Activated CD4-positive, CD25-positive, alpha-beta regulatory T cell treated with anti-CD3 and anti-CD28 coated beads, Interleukin-2, amount 50 U/mL, for 16 hours (primary cell): Measurements from ENCODE around the gene FOXP2.
"Not testable (repeated sequence)": the region's sequence is repeated elsewhere in the genome, so short reads cannot be mapped to it uniquely, and the experiment has no call there.

Experiments used
- DNase-seq: peaks from one replicate; pipeline ENCODE4 v3.0.0-alpha.2; 2020; ENCODE audit warnings: low read depth, low spot score

The FOXP2 gene

DNA sequence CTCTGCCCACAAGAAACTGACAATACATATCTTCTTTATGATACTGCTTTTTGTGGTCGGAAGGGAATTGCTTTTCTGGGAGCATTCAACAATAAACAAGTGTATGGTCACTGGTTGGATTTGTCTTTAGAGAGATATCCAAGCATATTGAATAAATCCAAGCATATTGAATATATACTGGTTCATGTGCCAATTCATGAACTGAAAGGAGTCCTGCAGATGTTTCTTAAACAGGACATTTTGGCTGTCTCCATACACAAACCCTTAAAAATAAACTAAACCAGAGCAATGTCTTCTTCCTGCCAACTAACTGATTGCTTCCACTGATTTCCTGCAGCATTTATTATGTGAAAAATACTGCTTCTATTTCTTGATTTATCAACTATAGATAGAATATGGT is 173.9 kb downstream of the FOXP2 start:
- no peak for DNase-seq

DNA sequence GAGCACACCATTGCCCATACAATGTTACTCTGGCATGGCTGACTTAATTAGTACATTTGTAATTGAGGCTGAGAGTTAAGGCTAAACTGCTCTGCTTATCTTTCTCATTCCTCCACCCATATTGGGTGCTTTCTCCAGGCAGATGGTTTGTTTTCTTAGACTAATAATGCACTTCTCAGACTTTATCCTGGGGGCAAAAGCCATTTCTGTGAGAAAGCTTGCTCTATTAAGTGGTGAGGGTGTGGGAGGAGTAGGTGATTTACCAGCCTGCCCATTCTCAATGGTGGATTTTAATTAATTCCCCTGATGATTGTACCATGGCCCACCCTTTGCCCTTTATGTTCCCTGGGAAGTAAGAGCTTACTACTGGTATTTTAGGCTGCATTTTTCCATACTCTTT is 174.8 kb downstream of the FOXP2 start:
- DNase-seq = no peak

DNA sequence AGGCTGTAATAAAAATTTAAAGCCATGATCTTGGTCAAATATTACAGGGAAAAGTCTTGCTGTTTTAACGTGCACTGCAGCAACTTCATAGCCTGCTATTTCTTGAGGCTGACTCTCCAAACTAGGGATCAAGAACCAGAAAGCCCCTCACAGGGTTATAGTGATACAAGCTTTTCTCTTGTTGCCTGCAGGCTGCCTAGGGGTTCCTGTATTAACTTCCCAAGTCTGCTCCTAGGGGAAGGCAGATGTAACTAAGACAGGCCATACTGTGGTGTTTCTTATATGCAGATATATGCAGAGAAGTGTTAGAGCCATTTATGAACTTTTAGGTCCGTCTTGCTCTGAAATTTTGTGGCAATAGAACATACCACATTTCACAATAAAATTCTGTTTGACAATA is 175.7 kb downstream of the FOXP2 start:
- no peak for DNase-seq

DNA sequence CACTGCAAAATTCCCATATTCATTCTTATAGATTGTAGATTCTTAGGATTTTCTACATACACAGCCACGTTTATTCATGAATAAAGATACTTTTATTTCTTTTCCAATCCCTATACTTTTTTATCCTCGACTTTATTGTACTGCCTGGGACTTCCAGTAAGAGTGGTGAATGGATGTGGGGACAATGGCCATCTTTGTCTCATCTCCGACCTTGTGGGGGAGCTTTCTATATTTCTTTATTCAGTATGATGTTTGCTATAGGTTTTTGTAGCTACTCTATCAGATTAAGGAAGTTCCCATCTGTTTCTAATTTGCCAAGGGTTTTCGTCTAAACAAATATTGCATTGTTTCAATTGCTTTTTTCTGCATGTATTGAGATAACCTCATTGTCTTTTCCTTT is 184.3 kb downstream of the FOXP2 start:
- DNase-seq = no peak

DNA sequence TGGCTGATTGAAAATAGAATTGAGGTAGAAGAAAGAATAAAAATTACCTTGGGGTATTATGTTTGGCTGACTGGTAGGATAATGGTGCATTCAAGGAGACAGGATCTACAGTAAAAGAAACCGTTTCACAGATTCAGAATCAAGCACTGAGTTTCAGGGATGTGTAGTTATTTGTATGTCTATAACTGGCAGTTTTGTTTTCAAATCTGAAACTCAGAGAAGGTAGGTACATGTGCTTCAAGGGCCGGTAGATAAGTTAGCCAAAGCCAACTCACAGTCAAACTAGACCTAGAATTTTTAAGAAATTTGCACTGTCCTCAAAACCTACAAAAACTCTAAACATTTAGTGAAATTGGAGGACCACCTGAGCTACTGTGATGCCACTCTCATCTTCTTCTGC is 191.5 kb downstream of the FOXP2 start:
- DNase-seq = no peak

DNA sequence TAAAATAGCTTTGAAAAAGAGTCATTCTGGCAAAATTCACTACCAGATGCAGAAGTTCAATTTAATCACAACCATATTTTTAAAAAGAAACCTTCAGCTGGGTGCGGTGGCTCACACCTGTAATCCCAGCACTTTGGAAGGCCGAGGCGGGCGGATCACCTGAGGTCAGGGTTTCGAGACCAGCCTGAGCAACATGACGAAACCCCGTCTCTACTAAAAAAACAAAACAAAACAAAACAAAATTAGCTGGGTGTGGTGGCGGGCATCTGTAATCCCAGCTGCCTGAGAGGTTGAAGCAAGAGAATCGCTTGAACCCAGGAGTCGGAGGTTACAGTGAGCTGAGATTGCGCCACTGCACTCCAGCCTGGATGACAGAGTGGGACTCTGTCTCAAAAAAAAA is 194.2 kb downstream of the FOXP2 start:
- DNase-seq = not testable (repeated sequence)

DNA sequence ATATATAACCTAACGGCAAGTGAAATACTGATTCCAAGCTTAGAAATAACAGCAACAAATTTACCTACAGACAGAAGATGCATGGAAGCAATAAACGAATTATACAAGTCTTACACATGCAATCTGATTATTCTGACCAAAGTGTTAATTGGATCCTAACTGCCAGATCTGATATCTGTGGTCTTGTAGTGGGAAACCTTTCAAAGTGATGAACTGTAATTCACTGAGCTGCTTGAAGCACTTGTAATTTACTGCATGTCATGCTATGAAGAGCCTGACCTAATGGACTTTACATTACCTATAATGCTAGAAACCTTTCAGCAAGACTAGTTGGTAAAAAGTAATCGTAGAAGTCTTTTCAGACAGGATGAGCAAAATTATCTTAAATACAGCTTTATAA is 205.6 kb downstream of the FOXP2 start:
- no peak for DNase-seq

DNA sequence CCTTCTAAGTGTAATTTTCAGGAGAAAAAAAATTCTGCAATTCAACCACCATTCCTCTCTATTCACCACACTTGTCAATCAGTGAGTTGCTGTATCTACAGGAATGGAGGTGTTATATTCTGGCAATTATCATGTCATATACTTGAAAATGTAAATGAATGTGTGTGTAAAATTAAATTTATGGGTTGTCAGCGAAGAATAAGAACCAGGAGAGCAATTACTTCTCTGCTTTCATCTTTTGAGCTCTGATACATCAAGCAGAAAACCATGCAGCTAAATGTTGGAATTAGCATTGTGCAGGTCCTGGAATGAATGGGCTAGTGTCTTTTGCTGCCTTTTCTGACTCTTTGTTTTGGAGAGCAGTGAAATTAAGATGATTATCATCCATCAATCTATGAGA is 207.6 kb downstream of the FOXP2 start:
- DNase-seq = no peak

DNA sequence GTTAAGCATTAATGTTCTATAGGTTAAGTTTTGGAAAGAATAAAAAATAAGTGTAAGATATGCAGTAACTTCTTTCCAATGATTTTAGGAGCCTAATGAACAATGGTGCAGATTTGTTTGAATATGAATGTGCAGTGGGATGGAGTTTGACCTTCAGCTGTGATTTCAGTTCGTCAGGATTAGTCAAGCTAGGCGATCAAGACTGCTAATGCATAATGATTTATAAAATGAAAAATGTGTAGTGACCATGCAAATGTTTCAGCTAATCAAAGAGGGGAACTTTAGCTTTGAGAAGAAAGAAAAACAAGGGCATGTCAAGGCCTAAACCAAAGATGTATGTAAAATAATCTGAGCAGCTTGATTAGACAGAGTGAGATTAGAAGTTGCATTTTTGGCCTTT is 208.5 kb downstream of the FOXP2 start:
- DNase-seq = no peak

DNA sequence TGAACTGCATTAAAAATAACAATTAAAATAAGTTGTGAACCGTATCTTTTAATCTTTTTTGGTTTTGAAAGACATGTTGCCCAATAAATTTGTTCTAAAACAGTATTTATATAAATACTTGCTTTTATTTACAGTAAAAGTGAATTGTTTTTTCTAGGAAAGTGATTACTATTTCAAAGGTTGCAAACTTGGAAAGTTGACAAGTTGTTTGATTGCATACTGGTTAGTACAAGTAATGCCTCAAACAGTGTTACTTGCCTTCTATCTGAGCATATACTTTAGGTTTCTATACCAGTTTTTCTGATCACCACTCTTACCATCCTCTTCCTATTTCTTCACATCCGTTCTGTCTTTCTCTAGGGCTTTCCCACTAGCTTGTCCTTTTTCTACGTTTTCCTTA is 212.6 kb downstream of the FOXP2 start:
- DNase-seq = no peak

DNA sequence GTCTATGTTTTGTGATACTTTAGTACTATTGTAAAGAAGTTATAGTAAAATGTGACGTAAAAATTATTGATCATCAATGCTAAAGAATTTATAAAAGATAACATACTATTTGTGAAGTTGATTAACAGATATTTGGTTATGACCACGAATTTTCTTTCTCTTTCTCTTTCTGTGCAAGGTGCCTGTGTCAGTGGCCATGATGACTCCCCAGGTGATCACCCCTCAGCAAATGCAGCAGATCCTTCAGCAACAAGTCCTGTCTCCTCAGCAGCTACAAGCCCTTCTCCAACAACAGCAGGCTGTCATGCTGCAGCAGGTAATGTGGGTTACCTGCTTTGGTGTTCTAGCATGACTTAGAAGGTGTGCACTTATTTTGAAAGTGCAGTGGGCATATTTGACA is 213.7 kb downstream of the FOXP2 start:
- no peak for DNase-seq

DNA sequence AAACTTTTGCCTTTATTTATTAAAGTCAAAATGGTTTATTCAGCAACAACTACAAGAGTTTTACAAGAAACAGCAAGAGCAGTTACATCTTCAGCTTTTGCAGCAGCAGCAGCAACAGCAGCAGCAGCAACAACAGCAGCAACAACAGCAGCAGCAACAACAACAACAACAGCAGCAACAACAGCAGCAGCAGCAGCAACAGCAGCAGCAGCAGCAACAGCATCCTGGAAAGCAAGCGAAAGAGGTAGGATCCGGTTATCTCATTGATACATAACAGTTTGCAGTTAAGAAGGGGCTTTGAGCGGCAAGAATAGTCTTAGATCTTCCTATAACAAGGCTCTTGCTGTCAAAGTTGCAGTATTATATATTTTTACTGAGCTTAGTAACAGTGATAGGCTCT is 215.1 kb downstream of the FOXP2 start:
- no peak for DNase-seq

DNA sequence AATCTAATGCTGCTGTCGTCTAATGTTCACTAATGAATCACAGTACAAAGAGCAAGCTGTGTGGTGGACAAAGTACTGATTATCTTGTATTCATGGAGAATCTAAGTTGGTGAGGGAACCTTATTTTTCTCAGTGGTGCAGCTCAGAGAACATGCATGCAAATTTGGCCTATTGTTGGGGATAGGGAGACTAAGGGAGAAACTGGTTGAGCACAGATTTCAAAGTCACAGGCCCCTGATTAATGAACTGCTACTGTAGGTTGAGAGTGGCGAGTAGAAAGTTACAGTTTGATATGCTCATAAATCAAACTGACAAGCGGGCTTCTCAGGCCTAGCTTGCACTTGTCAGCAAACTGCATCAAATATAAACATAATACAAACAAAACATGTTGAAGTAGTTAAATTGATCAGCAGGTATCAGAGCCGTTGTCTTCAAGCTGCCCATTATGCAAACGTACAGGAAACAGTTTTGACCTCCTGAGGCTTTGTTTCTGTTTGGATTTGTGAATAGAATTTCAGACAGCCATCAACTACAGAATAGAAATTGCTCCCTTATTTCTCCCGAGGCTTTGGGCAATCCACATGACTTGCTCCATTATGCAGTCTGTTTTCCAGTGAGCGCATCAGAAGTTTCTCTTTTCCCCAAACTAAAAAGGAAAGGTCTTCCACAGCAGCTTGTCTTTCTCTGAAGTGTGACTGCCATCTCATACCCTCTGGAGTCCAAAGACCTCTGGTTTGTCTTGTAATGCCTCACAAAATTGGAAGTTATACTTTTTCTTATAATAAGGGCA is 215.8 kb downstream of the FOXP2 start:
- DNase-seq = no peak

DNA sequence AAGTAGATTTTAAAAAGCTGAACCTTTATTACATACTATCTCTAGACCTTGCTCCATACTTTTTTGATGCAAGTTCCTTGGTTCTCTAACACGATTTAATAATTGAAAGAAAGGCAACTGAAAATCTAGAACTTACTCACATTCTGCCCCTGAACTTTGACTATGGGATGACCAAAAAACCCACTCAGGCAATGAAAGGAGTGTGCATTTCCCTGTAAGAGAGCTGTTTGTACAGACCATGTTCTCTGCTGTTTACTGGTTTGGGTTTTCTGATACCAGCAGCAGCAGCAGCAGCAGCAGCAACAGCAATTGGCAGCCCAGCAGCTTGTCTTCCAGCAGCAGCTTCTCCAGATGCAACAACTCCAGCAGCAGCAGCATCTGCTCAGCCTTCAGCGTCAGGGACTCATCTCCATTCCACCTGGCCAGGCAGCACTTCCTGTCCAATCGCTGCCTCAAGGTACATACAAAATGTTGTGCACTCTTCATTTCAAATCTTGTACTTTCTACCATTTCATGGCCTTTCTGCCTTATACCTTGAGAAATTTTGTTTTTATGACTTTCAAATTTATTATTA is 216.7 kb downstream of the FOXP2 start:
- DNase-seq = no peak

DNA sequence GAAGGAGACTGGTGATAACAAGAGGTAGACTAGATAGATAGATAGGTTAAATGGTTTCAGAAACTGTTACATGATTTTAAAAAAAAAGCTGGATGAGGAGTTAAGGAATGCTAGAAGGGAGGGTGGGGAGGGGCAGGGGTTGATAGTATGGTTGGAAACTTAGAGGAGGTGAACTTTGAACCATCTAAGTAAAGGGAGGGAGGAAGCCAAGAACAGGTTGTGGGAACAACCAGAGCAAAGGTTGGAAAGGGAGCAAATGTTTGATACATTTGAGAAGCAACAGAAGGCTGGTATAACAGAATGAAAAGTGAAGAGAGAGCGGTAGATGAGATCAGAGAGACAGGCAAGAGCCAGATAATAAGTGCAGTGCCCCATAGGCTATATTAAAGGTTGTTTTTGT is 224.8 kb downstream of the FOXP2 start:
- DNase-seq = no peak

DNA sequence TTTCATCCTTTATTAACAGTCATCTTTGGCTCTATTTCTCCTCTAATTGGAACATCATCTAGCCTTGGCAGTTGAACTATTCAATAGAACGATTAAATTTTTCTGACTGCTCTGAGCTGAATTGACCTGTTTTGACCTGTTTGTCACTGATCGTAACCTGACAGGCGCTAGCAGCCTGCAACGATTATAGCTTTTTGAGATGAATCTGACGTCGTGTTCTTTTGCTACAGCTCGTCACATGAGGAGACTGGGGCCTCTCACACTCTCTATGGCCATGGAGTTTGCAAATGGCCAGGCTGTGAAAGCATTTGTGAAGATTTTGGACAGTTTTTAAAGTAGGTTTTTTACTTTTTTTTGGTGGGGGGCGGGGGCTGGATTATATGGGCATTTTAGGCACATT is 229.8 kb downstream of the FOXP2 start:
- DNase-seq = no peak

DNA sequence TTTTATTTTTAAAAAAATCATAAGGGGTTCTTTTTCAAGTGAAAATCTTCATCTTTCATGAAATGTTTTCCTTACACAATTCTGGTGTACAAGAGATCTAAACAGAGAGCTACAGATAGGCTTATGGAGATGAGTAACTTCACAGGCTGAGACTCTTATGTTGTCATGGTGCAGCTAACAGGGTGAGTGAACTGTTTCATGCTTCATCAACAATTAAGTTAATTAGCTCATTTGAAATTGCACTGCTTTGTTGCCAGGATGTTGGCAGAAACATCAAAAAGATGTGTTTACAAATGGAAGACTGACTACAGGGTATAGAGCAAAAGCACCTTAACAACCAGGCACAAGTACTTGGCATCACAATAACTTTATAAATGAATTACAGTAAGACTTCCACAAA is 230.8 kb downstream of the FOXP2 start:
- DNase-seq = no peak

DNA sequence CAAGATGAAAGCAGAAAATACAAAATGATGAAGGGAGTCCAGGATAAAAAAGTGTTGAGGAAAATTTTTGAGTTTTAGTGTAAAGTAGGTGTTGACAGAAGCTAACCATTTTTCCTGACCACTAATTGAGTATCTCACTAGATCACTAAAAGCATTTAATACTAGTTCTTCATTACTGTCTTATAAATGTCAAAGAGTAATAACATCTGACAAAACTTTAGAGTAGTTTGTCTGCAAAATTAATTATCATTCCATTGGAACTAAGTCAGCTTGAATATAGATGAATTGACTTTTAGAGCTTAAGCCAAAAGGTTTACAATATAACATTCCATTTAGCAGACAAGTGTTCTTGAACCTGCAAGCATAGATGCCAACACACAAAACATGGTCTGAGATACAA is 232.9 kb downstream of the FOXP2 start:
- DNase-seq = no peak

DNA sequence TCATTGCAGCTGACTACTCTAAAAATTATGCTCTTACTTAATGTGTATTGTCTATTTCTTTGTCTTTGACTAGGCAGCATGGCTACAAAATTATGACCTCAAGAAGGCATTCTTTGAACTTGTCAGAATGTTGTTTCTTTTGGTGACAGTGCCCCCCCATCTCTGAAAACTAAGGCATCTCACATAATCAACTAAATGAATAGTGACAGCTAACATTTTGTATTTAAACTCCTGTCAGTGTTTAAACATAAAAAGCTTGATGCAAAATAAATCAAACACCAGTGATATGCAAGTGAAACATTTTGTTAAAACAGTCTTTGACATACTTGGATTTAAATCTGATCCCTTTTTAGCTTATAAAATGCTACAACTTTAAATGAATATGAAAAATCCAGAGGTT is 233.5 kb downstream of the FOXP2 start:
- no peak for DNase-seq

DNA sequence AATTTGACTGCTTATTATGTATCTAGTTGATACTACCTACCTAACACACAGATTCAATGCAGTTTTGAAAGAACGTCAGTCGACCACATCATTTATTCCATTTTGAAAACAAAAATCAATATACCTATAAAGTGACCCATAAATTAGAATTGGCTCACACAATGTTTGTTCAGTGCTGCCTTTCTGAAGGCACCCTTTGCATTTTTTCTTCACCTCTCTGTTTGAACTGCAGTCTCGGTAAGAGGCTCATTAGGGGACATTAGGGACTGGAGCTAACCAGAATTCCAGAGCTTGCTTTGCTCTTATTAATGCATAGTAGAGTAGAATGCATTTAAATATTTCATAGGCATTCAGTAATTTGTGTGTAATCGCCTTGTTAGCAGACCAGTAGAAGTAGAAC is 234.1 kb downstream of the FOXP2 start:
- no peak for DNase-seq

DNA sequence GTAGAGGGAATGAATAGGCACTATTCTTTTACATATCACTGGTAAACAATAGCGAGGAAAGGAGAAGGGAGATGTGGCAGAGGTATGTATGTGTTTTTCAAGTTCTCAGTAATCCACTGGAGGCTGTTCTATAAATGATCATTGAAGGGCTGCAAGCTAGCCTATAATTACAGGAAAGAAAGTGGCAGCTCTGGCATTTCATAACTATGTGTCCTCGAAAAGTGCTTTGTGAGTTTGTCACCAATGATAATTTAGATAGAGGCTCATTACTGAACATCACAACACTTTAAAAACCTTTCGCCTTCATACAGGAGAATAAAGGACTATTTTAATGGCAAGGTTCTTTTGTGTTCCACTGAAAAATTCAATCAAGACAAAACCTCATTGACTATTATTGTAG is 235.1 kb downstream of the FOXP2 start:
- DNase-seq = no peak

DNA sequence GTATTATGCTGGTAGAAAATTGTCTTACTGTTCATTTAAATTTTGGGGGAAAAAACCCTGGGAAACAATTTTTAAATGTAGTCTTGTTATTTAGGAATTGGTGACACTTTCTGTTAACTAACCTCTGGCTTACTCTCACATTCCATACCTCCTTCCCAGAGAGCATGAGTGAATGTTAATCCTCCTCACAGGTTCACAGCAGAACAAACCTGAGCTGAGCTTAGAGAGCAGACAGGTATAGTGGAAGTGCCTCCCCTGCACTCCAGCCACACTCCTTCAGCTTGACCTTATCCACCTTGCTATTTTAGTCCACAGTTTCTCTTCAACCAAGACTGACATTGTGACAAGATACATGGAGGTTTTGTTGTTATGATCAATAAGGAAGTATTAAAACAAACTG is 235.9 kb downstream of the FOXP2 start:
- DNase-seq = no peak

DNA sequence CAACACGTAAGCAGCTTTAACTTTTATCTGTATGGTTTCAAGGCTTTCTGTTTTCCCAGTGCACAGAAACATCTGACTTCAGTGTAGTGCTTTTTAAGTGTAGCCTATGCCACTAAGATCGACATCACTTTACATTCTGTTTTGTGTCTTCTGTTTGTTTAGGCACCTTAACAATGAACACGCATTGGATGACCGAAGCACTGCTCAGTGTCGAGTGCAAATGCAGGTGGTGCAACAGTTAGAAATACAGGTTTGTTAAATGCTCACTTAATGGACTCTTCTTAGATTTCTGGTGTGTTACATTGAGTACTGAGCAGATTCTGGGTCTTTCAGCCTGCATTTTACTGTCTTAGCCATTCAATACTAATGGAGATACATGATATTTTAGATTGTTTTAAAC is 237.4 kb downstream of the FOXP2 start:
- no peak for DNase-seq
